ENCODE results near the gene TLCD2. TPM values are rescaled to one million over a fixed set of nuclear protein-coding genes. Genes with fewer than 3 reads are reported as not detected.

TLCD2 gene
- total and polyA plus RNA-seq, 2 of the 13 experiments (the other 11 are each of a cell fraction or from before 2014, with no cell fraction given): 0.90 to 1.1 TPM

DNA sequence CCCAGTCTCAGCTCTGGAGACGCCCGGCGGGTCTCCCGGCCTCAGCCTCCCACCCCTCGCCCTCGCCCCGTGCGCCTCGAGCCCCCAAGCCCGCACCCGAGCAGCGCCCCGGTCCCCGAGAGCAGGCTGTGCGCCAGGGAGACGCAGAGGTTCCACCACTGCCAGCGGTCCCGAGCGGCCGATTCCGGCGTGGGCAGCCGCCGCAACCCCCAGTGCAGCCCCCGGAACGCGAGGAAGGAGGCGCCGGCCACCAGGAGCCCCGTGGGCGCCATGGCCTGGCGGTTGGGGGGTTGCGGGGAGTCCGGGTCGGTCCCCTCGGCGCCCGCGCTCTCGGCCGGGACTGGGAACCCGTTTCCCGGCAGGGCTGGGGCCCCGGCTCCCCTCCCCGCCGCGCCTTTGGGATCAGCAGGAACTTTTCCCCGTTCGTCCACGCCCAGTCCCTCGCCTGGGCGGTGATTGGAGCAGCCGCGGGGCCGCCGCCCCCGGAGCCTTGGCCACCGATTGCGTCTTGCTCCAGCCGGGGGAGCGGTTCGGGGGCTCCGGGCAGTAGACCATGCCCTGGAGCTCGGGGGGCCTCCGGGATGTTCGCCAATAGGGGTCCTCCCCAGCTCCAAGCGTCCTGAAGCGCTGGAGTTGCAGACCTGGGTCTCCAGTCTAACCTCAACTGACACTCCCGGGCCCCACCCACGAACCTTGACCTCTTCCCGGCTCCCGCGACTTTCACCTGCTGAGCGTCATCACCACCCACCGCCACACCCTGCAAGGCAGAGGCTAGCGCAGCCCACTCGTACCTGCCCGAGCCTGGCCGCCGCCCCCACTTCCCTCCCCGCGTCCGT, at the start of gene TLCD2 (continued):
- TF ChIP-seq, protein P1, sequence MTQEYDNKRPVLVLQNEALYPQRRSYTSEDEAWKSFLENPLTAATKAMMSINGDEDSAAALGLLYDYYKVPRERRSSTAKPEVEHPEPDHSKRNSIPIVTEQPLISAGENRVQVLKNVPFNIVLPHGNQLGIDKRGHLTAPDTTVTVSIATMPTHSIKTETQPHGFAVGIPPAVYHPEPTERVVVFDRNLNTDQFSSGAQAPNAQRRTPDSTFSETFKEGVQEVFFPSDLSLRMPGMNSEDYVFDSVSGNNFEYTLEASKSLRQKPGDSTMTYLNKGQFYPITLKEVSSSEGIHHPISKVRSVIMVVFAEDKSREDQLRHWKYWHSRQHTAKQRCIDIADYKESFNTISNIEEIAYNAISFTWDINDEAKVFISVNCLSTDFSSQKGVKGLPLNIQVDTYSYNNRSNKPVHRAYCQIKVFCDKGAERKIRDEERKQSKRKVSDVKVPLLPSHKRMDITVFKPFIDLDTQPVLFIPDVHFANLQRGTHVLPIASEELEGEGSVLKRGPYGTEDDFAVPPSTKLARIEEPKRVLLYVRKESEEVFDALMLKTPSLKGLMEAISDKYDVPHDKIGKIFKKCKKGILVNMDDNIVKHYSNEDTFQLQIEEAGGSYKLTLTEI (CRISPR knock-in tag; conservative IDR thresholded peaks at IDR 0.05): no peak
- TF ChIP-seq, protein P2, sequence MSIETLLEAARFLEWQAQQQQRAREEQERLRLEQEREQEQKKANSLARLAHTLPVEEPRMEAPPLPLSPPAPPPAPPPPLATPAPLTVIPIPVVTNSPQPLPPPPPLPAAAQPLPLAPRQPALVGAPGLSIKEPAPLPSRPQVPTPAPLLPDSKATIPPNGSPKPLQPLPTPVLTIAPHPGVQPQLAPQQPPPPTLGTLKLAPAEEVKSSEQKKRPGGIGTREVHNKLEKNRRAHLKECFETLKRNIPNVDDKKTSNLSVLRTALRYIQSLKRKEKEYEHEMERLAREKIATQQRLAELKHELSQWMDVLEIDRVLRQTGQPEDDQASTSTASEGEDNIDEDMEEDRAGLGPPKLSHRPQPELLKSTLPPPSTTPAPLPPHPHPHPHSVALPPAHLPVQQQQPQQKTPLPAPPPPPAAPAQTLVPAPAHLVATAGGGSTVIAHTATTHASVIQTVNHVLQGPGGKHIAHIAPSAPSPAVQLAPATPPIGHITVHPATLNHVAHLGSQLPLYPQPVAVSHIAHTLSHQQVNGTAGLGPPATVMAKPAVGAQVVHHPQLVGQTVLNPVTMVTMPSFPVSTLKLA (IDR thresholded peaks at IDR 0.05): no peak
- TF ChIP-seq, protein P3, sequence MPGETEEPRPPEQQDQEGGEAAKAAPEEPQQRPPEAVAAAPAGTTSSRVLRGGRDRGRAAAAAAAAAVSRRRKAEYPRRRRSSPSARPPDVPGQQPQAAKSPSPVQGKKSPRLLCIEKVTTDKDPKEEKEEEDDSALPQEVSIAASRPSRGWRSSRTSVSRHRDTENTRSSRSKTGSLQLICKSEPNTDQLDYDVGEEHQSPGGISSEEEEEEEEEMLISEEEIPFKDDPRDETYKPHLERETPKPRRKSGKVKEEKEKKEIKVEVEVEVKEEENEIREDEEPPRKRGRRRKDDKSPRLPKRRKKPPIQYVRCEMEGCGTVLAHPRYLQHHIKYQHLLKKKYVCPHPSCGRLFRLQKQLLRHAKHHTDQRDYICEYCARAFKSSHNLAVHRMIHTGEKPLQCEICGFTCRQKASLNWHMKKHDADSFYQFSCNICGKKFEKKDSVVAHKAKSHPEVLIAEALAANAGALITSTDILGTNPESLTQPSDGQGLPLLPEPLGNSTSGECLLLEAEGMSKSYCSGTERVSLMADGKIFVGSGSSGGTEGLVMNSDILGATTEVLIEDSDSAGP (CRISPR knock-in tag; IDR thresholded peaks at IDR 0.05; ENCODE audit: borderline replicate concordance): peak; percentile 79; the same call in 1 of the 2 replicates
- TF ChIP-seq MEIS2 (CRISPR knock-in tag; IDR thresholded peaks at IDR 0.05) (no peak), ZFY (CRISPR knock-in tag; IDR thresholded peaks at IDR 0.05) (peak; percentile 45; the same call in 1 of the 2 replicates), JUND (CRISPR knock-in tag; IDR thresholded peaks at IDR 0.05) (no peak), CAMTA2 (CRISPR knock-in tag; IDR thresholded peaks at IDR 0.05; ENCODE audit: borderline replicate concordance) (no peak), ZNF12 (CRISPR knock-in tag; IDR thresholded peaks at IDR 0.05) (no peak), THYN1 (CRISPR knock-in tag; IDR thresholded peaks at IDR 0.05; ENCODE audit: borderline replicate concordance, low read depth) (no peak)
- TF ChIP-seq, protein P4, sequence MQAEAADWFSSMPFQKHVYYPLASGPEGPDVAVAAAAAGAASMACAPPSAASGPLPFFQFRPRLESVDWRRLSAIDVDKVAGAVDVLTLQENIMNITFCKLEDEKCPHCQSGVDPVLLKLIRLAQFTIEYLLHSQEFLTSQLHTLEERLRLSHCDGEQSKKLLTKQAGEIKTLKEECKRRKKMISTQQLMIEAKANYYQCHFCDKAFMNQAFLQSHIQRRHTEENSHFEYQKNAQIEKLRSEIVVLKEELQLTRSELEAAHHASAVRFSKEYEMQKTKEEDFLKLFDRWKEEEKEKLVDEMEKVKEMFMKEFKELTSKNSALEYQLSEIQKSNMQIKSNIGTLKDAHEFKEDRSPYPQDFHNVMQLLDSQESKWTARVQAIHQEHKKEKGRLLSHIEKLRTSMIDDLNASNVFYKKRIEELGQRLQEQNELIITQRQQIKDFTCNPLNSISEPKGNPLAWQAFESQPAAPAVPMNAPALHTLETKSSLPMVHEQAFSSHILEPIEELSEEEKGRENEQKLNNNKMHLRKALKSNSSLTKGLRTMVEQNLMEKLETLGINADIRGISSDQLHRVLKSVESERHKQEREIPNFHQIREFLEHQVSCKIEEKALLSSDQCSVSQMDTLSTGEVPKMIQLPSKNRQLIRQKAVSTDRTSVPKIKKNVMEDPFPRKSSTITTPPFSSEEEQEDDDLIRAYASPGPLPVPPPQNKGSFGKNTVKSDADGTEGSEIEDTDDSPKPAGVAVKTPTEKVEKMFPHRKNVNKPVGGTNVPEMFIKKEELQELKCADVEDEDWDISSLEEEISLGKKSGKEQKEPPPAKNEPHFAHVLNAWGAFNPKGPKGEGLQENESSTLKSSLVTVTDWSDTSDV (CRISPR knock-in tag; IDR thresholded peaks at IDR 0.05): no peak
- TF ChIP-seq, protein P5, sequence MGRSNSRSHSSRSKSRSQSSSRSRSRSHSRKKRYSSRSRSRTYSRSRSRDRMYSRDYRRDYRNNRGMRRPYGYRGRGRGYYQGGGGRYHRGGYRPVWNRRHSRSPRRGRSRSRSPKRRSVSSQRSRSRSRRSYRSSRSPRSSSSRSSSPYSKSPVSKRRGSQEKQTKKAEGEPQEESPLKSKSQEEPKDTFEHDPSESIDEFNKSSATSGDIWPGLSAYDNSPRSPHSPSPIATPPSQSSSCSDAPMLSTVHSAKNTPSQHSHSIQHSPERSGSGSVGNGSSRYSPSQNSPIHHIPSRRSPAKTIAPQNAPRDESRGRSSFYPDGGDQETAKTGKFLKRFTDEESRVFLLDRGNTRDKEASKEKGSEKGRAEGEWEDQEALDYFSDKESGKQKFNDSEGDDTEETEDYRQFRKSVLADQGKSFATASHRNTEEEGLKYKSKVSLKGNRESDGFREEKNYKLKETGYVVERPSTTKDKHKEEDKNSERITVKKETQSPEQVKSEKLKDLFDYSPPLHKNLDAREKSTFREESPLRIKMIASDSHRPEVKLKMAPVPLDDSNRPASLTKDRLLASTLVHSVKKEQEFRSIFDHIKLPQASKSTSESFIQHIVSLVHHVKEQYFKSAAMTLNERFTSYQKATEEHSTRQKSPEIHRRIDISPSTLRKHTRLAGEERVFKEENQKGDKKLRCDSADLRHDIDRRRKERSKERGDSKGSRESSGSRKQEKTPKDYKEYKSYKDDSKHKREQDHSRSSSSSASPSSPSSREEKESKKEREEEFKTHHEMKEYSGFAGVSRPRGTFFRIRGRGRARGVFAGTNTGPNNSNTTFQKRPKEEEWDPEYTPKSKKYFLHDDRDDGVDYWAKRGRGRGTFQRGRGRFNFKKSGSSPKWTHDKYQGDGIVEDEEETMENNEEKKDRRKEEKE (IDR thresholded peaks at IDR 0.05): no peak
- TF ChIP-seq, protein P6, sequence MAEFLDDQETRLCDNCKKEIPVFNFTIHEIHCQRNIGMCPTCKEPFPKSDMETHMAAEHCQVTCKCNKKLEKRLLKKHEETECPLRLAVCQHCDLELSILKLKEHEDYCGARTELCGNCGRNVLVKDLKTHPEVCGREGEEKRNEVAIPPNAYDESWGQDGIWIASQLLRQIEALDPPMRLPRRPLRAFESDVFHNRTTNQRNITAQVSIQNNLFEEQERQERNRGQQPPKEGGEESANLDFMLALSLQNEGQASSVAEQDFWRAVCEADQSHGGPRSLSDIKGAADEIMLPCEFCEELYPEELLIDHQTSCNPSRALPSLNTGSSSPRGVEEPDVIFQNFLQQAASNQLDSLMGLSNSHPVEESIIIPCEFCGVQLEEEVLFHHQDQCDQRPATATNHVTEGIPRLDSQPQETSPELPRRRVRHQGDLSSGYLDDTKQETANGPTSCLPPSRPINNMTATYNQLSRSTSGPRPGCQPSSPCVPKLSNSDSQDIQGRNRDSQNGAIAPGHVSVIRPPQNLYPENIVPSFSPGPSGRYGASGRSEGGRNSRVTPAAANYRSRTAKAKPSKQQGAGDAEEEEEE (CRISPR knock-in tag; IDR thresholded peaks at IDR 0.05; ENCODE audit: borderline replicate concordance): no peak
- TF ChIP-seq, protein P7, sequence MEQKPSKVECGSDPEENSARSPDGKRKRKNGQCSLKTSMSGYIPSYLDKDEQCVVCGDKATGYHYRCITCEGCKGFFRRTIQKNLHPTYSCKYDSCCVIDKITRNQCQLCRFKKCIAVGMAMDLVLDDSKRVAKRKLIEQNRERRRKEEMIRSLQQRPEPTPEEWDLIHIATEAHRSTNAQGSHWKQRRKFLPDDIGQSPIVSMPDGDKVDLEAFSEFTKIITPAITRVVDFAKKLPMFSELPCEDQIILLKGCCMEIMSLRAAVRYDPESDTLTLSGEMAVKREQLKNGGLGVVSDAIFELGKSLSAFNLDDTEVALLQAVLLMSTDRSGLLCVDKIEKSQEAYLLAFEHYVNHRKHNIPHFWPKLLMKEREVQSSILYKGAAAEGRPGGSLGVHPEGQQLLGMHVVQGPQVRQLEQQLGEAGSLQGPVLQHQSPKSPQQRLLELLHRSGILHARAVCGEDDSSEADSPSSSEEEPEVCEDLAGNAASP (CRISPR knock-in tag; IDR thresholded peaks at IDR 0.05; ENCODE audit: borderline replicate concordance): 0 out of 2 replicates have a peak, but pooled peaks have one; percentile 79

Measured in HepG2 (cell line).